Glutamatergic neuron (in vitro differentiated cells): ENCODE data around the gene GFRA1. TPM values are rescaled to one million over a fixed set of nuclear protein-coding genes. Genes with fewer than 3 reads are reported as not detected.
A peak's percentile ranks its signal among the peaks of the same experiment; 100 is the strongest.

Source experiments
- DNase-seq: peaks from one replicate; pipeline ENCODE4 v3.0.0; 2022
- H3K27ac Mint-ChIP-seq: one replicate; pipeline ENCODE4 v1.8.0; 2020; ENCODE audit warnings: mild to moderate bottlenecking, mixed read lengths, inconsistent platforms; ENCODE audit not compliant: unreplicated experiment
- H3K27me3 Mint-ChIP-seq: one replicate; pipeline ENCODE4 v1.8.0; 2020; ENCODE audit warnings: mild to moderate bottlenecking, moderate library complexity, mixed read lengths, inconsistent platforms; ENCODE audit not compliant: unreplicated experiment
- H3K36me3 Mint-ChIP-seq: one replicate; pipeline ENCODE4 v1.8.0; 2020; ENCODE audit warnings: mild to moderate bottlenecking, mixed read lengths, inconsistent platforms; ENCODE audit not compliant: unreplicated experiment
- H3K4me1 Mint-ChIP-seq: one replicate; pipeline ENCODE4 v1.8.0; 2020; ENCODE audit warnings: mild to moderate bottlenecking, low read depth, mixed read lengths, inconsistent platforms; ENCODE audit not compliant: unreplicated experiment
- H3K4me3 Mint-ChIP-seq: one replicate; pipeline ENCODE4 v1.8.0; 2020; ENCODE audit warnings: mild to moderate bottlenecking, mixed read lengths, inconsistent platforms; ENCODE audit not compliant: unreplicated experiment
- H3K9me3 Mint-ChIP-seq: one replicate; pipeline ENCODE4 v1.8.0; 2020; ENCODE audit warnings: mild to moderate bottlenecking, moderate library complexity, mixed read lengths, inconsistent platforms; ENCODE audit not compliant: unreplicated experiment
- CTCF ChIP-seq: fragments of 200-600 bp; sonication (generic); IDR thresholded peaks from one replicate; pipeline ENCODE4 v1.5.0; 2021; ENCODE audit not compliant: partially characterized antibody, unreplicated experiment
- total RNA-seq: library from RNA; stranded (reverse); fragmentation: NEBNext Ultra II Directional; extraction: Animal tissue kit (Norgen Biotek cat#: 25700); gene quantifications from one replicate; pipeline ENCODE4 v1.2.1, GENCODE V29; 2021; ENCODE audit not compliant: unreplicated experiment

The GFRA1 gene
- total RNA-seq, 1 donor from 2014 or later: 347 TPM

- Mint-ChIP-seq H3K36me3 (peaks cover 25% of the 10 kb centered on the region), H3K4me3 (no peak overlapping the region), H3K27ac (no peak overlapping the region), H3K9me3 (peaks cover 18% of the 10 kb centered on the region), H3K4me1 (peaks cover 37% of the 10 kb centered on the region), H3K27me3 (peaks cover 5% of the 10 kb centered on the region)
- no peak for TF ChIP-seq CTCF
- no peak for DNase-seq
These were observed 77.4 kb downstream of the GFRA1 start for GRCh38 chr10:116195583-116195982.

GRCh38 chr10:116195039-116195438 lies 78.0 kb downstream of the GFRA1 start:
- peaks cover 17% of the 10 kb centered on the region for H3K9me3 Mint-ChIP-seq
- TF ChIP-seq CTCF: no peak
- peaks cover 42% of the 10 kb centered on the region for H3K4me1 Mint-ChIP-seq
- DNase-seq: no peak
- peaks cover 7% of the 10 kb centered on the region for H3K27me3 Mint-ChIP-seq
- H3K4me3 Mint-ChIP-seq: no peak overlapping the region
- H3K27ac Mint-ChIP-seq: no peak overlapping the region
- peaks cover 25% of the 10 kb centered on the region for H3K36me3 Mint-ChIP-seq

GRCh38 chr10:116194061-116194460 lies 78.9 kb downstream of the GFRA1 start:
- Mint-ChIP-seq H3K27ac (peak overlapping the region; percentile 7), H3K27me3 (peaks cover 11% of the 10 kb centered on the region), H3K9me3 (peaks cover 20% of the 10 kb centered on the region), H3K4me1 (peaks cover 46% of the 10 kb centered on the region), H3K4me3 (no peak overlapping the region), H3K36me3 (peaks cover 25% of the 10 kb centered on the region)
- TF ChIP-seq CTCF: no peak
- DNase-seq: no peak

- no peak for DNase-seq
- Mint-ChIP-seq H3K36me3 (peaks cover 20% of the 10 kb centered on the region), H3K4me1 (peaks cover 60% of the 10 kb centered on the region), H3K4me3 (no peak overlapping the region), H3K9me3 (peaks cover 11% of the 10 kb centered on the region), H3K27ac (no peak overlapping the region), H3K27me3 (peaks cover 22% of the 10 kb centered on the region)
- no peak for TF ChIP-seq CTCF
These were observed 82.1 kb downstream of the GFRA1 start for GRCh38 chr10:116190883-116191282.

GRCh38 chr10:116186273-116186672 lies 86.7 kb downstream of the GFRA1 start:
- peaks cover 23% of the 10 kb centered on the region for H3K27me3 Mint-ChIP-seq

More at GRCh38 chr10:116186273-116186672, 86.7 kb downstream of the GFRA1 start:
- Mint-ChIP-seq H3K4me1 (peaks cover 71% of the 10 kb centered on the region), H3K9me3 (peaks cover 18% of the 10 kb centered on the region), H3K4me3 (no peak overlapping the region), H3K36me3 (peaks cover 8% of the 10 kb centered on the region), H3K27ac (no peak overlapping the region)
- DNase-seq: no peak
- no peak for TF ChIP-seq CTCF
